HG02981 (cell line): Measurements from ENCODE around the gene GRIK4.

Experiments
- ATAC-seq: cut with Tn5 transposase; IDR thresholded peaks from one replicate; pipeline ENCODE4 v1.9.1; 2021; ENCODE audit warnings: mild to moderate bottlenecking, moderate library complexity; ENCODE audit not compliant: unreplicated experiment

The GRIK4 gene

GRCh38 chr11:120659076-120659475 is 147.5 kb downstream of the GRIK4 start:
- no peak for ATAC-seq

GRCh38 chr11:120660024-120660565 is 148.5 kb downstream of the GRIK4 start:
- no peak for ATAC-seq

GRCh38 chr11:120662071-120662676 is 150.6 kb downstream of the GRIK4 start:
- no peak for ATAC-seq

DNA sequence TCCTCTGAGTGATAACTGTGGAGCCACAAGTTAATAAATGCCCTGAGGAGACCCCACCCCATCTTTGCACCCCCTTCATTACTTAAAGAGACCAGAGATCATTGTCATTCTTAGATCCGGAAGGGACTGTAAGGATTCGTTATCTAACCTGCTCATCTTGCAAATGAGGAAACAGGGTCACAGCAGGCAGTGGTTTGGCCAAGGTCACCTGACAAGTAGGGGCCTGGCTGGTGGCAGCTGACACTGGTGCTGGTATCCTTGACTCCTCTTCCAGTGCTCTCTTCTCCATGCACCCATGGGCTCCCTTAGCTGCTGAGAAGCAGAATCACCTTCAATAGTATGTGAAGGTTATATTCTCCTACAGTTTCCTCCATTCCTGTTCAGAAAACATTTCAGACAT is 151.6 kb downstream of the GRIK4 start:
- ATAC-seq: no peak

- ATAC-seq: no peak
Measured at GRCh38 chr11:120666121-120666639, 154.6 kb downstream of the GRIK4 start.

- no peak for ATAC-seq
Measured at GRCh38 chr11:120667281-120667680, 155.7 kb downstream of the GRIK4 start.

DNA sequence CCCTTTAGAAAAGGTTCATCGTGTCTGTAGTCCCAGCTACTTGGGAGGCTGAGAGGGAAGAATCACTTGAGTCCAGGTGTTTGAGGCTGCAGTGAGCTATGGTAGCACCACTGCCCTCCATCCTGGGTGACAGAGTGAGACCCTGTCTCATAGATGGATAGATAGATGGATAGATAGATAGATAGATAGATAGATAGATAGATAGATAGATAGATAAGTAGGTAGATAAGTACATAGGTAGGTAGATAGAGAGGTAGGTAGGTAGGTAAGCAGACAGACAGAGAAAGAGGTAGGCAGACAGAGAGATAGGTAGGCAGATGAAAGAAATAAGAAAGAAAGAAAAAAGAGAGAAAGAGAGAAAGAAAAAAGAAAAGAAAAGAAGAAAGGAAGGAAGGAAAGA is 156.4 kb downstream of the GRIK4 start:
- ATAC-seq: no peak

DNA sequence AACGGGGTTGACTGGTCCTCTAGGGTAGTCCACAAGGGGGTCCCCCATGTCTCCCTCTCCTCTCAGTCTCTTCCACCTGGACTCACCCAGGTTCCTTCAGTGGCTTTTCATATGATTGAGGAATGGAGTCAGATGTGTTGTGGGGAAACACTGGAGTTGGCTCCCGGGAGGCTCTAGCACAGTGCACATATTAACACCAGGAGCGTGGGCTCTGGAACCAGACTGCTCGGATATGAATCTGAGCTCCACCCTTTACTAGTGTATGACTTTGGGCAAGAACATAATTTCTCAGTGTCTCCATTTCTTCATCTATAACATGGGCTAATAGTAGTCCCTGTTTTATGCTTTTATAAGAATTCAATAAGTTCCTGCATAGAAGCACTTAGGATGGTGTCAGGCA is 157.0 kb downstream of the GRIK4 start:
- ATAC-seq: no peak

DNA sequence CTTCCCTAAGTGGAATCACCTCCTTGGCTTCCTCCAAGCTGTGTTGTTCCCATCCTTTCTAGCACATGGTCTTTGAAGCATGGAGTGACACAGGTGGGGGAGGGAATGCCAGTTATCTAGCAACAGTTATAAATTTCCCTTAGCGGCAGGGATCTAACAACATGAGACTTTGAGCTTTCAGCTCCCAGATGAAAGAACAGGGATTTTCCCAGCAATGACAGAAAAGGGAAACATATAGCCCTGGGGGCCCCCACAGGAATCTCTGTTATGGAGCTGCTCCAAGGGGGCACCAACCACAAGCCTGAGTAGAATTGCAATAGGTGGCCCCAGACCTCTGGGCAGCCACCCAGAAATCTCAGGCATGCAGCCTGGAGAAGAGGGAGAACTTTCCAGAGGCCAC is 163.0 kb downstream of the GRIK4 start:
- ATAC-seq: no peak

DNA sequence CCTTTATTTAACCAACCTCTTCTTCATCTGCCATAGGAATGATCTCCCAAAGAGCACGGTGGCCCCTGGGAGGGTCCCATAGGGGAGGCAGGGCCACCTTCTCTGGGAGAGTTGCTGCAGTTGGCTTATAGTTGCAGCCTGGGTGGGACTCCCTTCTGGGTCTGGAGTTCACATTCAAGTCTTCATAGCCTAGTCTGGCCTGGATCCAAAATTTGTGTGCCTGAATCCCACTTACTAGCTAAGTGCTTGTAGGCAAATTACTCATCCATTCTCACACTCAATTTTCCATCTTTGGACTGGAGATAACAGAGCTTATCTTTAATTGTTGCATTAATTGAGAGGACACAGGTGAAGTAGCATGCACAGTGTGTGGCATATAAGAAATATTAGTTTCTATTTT is 163.6 kb downstream of the GRIK4 start:
- ATAC-seq: no peak

DNA sequence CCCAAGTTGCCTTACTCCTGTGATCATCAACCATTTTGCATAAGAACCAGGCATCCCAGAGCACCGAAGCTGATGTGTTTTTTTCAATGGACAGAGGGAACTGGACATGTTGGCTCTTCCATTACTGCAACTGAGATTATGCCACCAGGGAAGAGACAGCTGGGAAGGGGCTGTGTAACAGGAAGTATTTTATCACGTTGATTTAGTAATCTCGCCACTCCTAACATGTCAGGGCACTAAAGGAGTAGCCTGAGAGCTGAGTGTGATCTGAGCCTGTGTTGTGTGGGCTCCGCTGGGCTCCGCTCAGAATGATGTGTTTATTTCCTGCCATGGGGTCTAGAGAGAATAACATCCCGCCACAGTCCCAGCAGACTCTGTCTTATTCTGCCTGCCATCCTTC is 165.4 kb downstream of the GRIK4 start:
- no peak for ATAC-seq

- ATAC-seq: no peak
Measured at GRCh38 chr11:120680322-120680721, 168.8 kb downstream of the GRIK4 start.

- ATAC-seq: no peak
Measured at GRCh38 chr11:120681434-120682331, 170.1 kb downstream of the GRIK4 start.

- no peak for ATAC-seq
Measured at GRCh38 chr11:120682332-120682649, 170.7 kb downstream of the GRIK4 start.

DNA sequence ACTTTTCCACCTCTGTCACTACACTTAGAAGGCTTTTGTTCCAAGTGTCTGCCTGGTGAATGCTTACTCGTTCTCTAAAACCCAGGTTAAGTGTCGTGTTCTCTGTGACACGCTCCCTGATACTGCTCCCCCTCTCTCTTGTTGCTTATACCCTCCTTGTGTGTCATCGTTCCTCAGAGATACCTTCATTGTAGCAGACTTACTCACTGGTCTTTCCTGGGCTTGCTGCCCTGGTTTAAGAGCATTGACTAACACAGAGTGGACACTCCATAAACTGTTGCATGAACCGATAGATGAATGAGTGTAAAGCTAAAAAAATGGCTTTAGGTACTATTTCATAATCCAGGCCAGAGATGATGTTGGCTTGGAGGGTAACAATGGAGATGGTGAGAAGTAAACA is 171.3 kb downstream of the GRIK4 start:
- no peak for ATAC-seq

DNA sequence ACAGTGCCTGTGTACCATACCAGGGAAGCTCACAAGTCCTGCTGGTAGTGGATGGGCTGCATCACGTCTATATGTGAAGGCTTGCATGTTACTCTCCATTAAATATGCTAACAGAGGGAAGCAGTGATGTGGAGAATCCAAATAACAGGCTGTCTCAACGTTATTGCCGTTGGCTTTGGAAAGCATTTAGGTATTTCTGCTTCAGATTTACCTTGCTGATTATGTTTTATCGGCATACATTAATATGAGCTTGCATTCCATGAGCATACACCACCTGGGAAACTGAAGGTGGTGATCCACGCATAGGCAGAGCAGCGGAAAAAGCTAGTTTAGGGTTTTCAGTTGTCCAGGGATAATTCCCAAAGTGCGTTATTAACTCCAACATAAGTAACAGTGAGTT is 175.0 kb downstream of the GRIK4 start:
- no peak for ATAC-seq

- ATAC-seq: no peak
Measured at GRCh38 chr11:120688163-120688562, 176.6 kb downstream of the GRIK4 start.

DNA sequence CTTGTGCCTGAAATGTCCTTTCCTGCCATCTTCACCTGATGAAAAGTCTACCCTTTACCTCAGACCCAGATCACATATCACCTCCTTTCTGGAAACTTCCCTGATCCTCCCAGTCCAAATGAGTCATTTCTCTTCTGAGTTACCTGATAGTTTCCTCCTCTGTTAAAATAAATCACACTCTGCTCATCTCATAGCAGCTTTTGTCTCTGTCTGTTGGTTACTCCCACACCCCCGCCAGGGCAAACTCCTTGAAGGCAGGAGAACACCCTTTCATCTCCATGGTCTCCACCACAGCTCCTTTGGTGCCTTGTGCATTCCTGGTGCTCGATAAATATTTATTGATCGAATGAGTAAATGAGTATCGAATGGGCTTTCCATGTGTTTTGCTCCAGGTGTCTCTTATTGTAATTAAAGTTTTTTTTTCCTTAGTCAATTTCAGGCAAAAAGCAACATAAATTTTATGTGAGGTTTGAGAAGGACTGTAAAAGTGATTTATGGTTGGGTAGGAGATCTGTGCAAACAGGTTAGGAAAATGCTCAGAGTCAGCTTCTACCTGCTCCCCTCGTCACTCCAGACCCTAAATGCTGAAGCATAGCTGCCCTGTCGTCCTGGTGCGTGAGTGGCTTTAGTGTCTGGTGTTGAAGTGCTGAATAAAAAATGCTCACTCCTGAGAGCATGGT is 178.2 kb downstream of the GRIK4 start:
- no peak for ATAC-seq

DNA sequence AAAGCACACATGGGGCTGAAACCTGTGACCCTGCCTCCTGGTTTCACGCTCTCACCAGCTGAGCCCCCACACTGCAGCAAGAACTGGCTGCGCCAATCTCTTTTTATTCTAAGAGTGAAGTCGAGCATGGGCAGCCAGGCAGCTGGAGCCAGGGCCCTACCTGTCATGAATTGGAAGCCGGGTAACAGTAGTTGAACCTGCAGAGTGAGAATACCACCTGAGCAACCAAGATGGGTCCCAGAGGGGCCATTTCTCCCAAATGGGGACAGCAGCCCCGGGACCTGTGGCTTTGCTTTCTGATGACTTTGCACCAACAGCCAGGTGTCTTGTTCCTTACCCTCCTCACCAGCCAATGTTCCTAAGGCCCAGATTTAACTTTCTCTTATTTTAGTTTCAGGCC is 178.9 kb downstream of the GRIK4 start:
- no peak for ATAC-seq

GRCh38 chr11:120694726-120695125 is 183.2 kb downstream of the GRIK4 start:
- ATAC-seq: no peak

DNA sequence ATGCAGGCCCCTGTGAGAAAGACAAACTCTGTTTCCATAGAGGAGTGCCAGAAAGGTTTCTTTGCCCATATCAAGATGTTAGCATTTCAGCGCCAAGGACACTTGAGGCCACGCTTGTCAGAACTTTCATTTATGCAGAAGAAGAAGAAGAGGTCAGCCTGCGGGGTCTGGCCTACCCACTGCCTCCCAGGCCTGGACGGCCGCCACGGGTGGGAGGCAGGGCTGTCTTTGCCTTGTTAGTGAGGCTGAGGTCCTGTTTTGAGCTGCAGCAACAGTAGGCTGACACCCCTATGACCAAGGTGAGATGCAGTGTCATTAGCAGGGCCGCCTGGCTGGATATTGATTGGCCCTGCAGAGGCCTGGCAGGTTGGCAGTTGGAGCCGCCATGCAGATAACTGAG is 183.9 kb downstream of the GRIK4 start:
- ATAC-seq: no peak

DNA sequence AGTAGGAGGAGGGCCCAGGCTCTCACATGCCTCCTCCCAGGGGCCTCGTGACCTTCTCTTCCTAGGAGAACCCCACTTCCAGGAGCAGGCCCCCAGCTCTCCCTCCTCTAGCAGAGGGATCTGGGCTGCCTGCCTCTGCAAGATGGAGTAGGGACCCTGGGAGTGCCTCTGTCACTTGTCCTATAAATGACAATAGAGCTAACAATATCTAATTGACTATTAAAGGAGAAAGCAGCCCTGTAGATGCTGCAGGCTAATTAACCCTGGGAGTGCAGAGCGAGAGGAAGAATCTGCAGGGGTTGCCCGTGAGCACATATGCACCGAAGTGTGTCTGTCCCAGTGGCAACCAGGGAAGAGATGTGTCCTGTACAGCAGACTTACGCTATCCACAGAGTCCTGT is 184.4 kb downstream of the GRIK4 start:
- no peak for ATAC-seq
